SK-N-SH treated with all-trans-retinoic acid at 6 μM for 48 hours (cell line): ENCODE data around the gene DSCAM.

Experiments used
- ATAC-seq: fragments of 200-7000 bp; cut with Tn5 transposase; 3 replicates; pipeline ENCODE4 v1.9.1; 2020; ENCODE audit warnings: mild to moderate bottlenecking, moderate library complexity
- ARNTL ChIP-seq: fragments of 450-650 bp; formaldehyde crosslinking; IDR thresholded peaks from 2 replicates; pipeline ENCODE4 v1.5.0; 2020; ENCODE audit warnings: low read depth, mild to moderate bottlenecking, moderate library complexity, borderline replicate concordance
- BACH2 ChIP-seq: fragments of 250-450 bp; sonication (Bioruptor Pico); IDR thresholded peaks from 2 replicates; pipeline ENCODE4 v1.9.0; 2021; ENCODE audit warnings: mild to moderate bottlenecking, borderline replicate concordance
- CREB5 ChIP-seq: fragments of 250-450 bp; sonication (Bioruptor Pico); IDR thresholded peaks from 2 replicates; pipeline ENCODE4 v1.5.1; 2020; ENCODE audit warnings: low read depth, mild to moderate bottlenecking, moderate library complexity
- CSDC2 ChIP-seq: fragments of 250-450 bp; sonication (Bioruptor Pico); IDR thresholded peaks from 2 replicates; pipeline ENCODE4 v1.5.0; 2020; ENCODE audit warnings: mild to moderate bottlenecking, moderate library complexity
- CSRNP3 ChIP-seq: fragments of 250-450 bp; sonication (Bioruptor Pico); IDR thresholded peaks from 2 replicates; pipeline ENCODE4 v1.5.1; 2021; ENCODE audit warnings: mild to moderate bottlenecking, moderate library complexity
- ISL1 ChIP-seq: fragments of 250-450 bp; sonication (Bioruptor Pico); IDR thresholded peaks from 2 replicates; pipeline ENCODE4 v2.1.2; 2022; ENCODE audit warnings: mild to moderate bottlenecking, moderate library complexity
- OSR1 ChIP-seq: fragments of 250-450 bp; sonication (Bioruptor Pico); IDR thresholded peaks from 2 replicates; pipeline ENCODE4 v1.8.0; 2022; ENCODE audit warnings: moderate library complexity, mild to moderate bottlenecking, inconsistent platforms
- PPARA ChIP-seq: fragments of 250-450 bp; sonication (Bioruptor Pico); IDR thresholded peaks from 2 replicates; pipeline ENCODE4 v1.5.0; 2020; ENCODE audit warnings: mild to moderate bottlenecking, borderline replicate concordance
- RARB ChIP-seq: fragments of 250-450 bp; sonication (Bioruptor Pico); IDR thresholded peaks from 2 replicates; pipeline ENCODE4 v1.8.0; 2021; ENCODE audit warnings: mild to moderate bottlenecking, moderate library complexity
- SNAI2 ChIP-seq: fragments of 250-450 bp; sonication (Bioruptor Pico); IDR thresholded peaks from 2 replicates; pipeline ENCODE4 v1.5.0; 2020; ENCODE audit warnings: mild to moderate bottlenecking, moderate library complexity
- TCF4 ChIP-seq: fragments of 250-450 bp; sonication (Bioruptor Pico); IDR thresholded peaks from 2 replicates; pipeline ENCODE4 v1.8.0; 2021; ENCODE audit warnings: mild to moderate bottlenecking, moderate library complexity, borderline replicate concordance
- TOX ChIP-seq: fragments of 250-450 bp; sonication (Bioruptor Pico); IDR thresholded peaks from 2 replicates; pipeline ENCODE4 v1.8.0; 2021; ENCODE audit warnings: mild to moderate bottlenecking, moderate library complexity, borderline replicate concordance
- TSHZ2 ChIP-seq: fragments of 250-450 bp; sonication (Bioruptor Pico); IDR thresholded peaks from 2 replicates; pipeline ENCODE4 v1.5.0; 2020; ENCODE audit warnings: mild to moderate bottlenecking, moderate library complexity
- ZC3H10 ChIP-seq: fragments of 250-450 bp; sonication (Bioruptor Pico); IDR thresholded peaks from 2 replicates; pipeline ENCODE4 v1.5.1; 2021; ENCODE audit warnings: mild to moderate bottlenecking, moderate library complexity
- ZFP3 ChIP-seq: fragments of 250-450 bp; sonication (Bioruptor Pico); IDR thresholded peaks from 2 replicates; pipeline ENCODE4 v1.5.0; 2020; ENCODE audit warnings: mild to moderate bottlenecking, moderate library complexity
- ZFP30 ChIP-seq: fragments of 450-650 bp; formaldehyde crosslinking; IDR thresholded peaks from 2 replicates; pipeline ENCODE4 v1.5.0; 2022; ENCODE audit warnings: mild to moderate bottlenecking, moderate library complexity
- ZNF565 ChIP-seq: fragments of 450-650 bp; formaldehyde crosslinking; conservative IDR thresholded peaks from 2 replicates; pipeline ENCODE4 v1.5.0; 2020; ENCODE audit warnings: low read depth, mild to moderate bottlenecking, moderate library complexity
- ZNF8 ChIP-seq: fragments of 450-650 bp; formaldehyde crosslinking; IDR thresholded peaks from 2 replicates; pipeline ENCODE4 v1.5.0; 2020; ENCODE audit warnings: mild to moderate bottlenecking, moderate library complexity
- TF ChIP-seq, protein P1 (sequence below): fragments of 250-450 bp; sonication (Bioruptor Pico); IDR thresholded peaks from 2 replicates; pipeline ENCODE4 v1.8.0; 2020; ENCODE audit warnings: mild to moderate bottlenecking, moderate library complexity, borderline replicate concordance

The DSCAM gene

DNA sequence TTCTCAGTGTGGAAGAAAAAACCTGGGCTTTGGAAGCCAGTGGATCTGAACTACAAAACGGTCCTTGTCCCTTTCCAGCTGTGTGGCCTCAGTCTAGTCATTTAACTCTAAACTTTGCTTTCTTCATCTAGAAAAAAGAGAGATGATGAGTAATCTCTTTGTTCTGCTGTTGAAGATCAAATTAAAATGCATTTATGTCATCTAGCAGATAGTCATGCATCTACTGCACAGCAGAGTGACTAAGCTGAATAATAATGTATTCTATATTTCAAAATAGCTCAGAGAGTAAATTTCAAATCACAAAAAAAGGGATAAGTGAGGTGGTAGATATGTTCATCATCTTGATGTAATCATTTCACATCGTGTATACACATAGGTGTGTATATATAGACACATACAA, 473.2 kb downstream of the DSCAM start:
- ATAC-seq, result no peak

DNA sequence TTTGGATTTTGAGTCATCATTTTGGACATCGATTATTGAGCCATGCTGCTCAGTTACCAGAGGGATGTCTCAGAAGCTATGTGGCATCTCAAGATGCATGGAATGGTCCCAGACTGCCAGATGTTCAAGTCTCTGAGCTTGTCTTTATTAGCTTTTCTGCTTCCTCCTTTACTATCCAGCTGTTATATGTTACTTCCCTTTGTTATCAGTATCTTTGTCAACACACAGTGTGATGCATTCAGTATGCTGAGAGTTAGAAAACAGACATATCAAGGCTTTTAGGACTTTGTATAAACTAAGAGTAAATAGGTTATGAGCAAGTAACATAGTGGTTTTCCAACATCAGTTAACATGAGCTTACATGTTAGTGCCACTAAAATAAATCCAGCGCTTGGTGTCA, 474.5 kb downstream of the DSCAM start:
- TF ChIP-seq RARB (no peak), PPARA (CRISPR knock-in tag) (no peak), ISL1 (CRISPR knock-in tag) (no peak), TCF4 (no peak)
- no peak for ATAC-seq

More for the DNA sequence above, 473.2 kb downstream of the DSCAM start:
- TF ChIP-seq TOX, result no peak
- no peak for TF ChIP-seq CSRNP3 (CRISPR knock-in tag)
- no peak for TF ChIP-seq TSHZ2 (CRISPR knock-in tag)
- no peak for TF ChIP-seq BACH2 (CRISPR knock-in tag)
- TF ChIP-seq, protein P1, sequence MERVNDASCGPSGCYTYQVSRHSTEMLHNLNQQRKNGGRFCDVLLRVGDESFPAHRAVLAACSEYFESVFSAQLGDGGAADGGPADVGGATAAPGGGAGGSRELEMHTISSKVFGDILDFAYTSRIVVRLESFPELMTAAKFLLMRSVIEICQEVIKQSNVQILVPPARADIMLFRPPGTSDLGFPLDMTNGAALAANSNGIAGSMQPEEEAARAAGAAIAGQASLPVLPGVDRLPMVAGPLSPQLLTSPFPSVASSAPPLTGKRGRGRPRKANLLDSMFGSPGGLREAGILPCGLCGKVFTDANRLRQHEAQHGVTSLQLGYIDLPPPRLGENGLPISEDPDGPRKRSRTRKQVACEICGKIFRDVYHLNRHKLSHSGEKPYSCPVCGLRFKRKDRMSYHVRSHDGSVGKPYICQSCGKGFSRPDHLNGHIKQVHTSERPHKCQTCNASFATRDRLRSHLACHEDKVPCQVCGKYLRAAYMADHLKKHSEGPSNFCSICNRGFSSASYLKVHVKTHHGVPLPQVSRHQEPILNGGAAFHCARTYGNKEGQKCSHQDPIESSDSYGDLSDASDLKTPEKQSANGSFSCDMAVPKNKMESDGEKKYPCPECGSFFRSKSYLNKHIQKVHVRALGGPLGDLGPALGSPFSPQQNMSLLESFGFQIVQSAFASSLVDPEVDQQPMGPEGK (CRISPR knock-in tag), result no peak
- TF ChIP-seq RARB, result no peak

DNA sequence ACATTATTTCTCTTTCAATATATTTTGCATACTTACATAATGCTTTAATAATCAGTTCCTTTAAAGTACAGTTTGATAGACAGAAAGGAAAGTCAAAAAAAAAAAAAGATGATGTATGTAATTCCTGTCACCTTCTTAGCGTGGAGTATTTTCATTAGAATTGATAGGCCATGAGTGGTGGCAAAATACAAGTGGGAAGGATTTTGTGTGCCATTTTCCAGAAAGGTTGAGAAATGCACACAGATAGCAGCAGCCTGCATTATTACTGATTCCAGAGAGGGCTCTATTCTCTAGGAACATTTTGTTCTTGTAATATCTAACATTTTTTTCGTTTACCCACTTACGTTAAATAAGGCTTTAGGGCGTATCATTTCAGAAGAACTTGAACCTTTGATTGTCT, 475.6 kb downstream of the DSCAM start:
- TF ChIP-seq SNAI2 (CRISPR knock-in tag), result no peak
- TF ChIP-seq, protein P1 (CRISPR knock-in tag), result no peak
- no peak for TF ChIP-seq TOX
- TF ChIP-seq PPARA (CRISPR knock-in tag), result no peak
- no peak for TF ChIP-seq ISL1 (CRISPR knock-in tag)
- TF ChIP-seq OSR1 (CRISPR knock-in tag), result no peak
- no peak for TF ChIP-seq ARNTL (CRISPR knock-in tag)
- no peak for TF ChIP-seq CREB5 (CRISPR knock-in tag)
- no peak for TF ChIP-seq TCF4
- no peak for TF ChIP-seq ZNF565 (CRISPR knock-in tag)
- no peak for TF ChIP-seq ZC3H10 (CRISPR knock-in tag)
- no peak for TF ChIP-seq CSDC2 (CRISPR knock-in tag)
- TF ChIP-seq ZFP30 (CRISPR knock-in tag), result no peak
- TF ChIP-seq ZNF8 (CRISPR knock-in tag), result no peak
- TF ChIP-seq CSRNP3 (CRISPR knock-in tag), result no peak
- no peak for TF ChIP-seq BACH2 (CRISPR knock-in tag)
- TF ChIP-seq ZFP3, result no peak
- TF ChIP-seq, all 23 proteins: peak for 0
- no peak for ATAC-seq
